ENCODE measurements around the gene FCMR.
"Not testable (repeated sequence)": the region's sequence is repeated elsewhere in the genome, so short reads cannot be mapped to it uniquely, and the experiment has no call there.

The FCMR gene

GRCh38 chr1:206924592-206925105 lies 2.9 kb upstream of the FCMR start:
- DNase-seq: no peak

DNA sequence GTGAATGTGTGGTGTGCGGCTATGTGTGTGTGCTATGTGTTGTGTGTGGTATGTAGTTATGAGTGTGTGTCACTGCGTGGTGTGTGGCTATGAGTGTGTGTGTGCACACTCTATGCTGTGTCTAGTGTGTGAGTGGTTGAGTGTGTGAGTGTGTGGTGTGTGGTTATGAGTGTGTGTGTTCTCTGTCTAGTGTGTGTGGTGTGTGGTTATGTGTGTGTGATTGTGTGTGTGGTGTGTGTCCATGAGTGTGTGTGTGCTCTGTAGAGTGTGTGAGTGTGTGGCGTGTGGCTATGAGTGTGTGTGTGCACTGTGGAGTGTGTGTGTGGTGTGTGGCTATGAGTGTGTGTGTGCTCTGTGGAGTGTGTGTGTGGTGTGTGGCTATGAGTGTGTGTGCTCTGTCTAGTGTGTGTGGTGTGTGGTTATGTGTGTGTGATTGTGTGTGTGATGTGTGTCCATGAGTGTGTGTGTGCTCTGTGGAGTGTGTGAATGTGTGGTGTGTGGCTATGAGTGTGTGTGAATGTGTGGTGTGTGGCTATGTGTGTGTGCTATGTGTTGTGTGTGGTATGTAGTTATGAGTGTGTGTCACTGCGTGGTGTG lies 2.3 kb upstream of the FCMR start:
- DNase-seq: not testable (repeated sequence)

GRCh38 chr1:206923009-206923960 lies 1.5 kb upstream of the FCMR start:
- no peak for DNase-seq

DNA sequence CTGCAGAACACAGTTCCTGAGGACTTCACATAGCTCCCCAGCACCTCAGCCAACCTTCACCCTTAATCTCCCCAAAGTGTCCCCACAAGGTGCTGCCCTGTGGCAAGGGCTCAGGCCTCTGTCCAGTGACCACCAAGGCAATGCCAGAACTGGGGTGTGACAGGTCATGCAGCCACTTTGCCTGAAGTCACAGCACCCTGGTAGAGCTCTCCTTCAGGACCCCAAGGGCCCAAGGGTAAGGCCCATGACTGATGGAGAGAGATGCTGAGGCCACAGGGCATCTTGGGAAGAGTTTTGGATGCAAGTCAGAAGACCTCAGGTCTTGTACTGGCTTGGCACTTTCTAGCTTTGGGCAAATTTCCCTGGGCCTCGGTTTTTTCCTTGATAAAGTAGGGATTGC lies 783 bp upstream of the FCMR start:
- DNase-seq: no peak

DNA sequence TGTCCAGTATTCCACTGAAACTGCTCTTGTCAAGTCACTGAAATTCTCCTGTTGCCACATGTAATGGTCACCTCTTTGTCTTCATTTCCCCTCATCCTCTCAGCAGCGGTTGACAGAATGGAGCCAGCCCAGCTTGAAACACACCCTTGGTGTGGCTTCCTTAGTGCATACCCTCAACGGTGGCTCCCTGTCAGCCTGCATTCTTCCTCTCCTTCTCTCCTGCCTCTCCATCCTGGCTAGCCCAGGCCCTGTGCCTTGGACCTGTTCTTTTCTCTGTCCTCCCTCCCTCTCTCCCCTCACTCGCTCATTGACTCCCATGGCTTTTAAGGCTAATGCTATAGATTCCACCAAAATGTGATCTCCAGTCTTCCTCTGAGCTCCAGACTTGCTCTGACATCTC lies 3.7 kb downstream of the FCMR start:
- DNase-seq: no peak

DNA sequence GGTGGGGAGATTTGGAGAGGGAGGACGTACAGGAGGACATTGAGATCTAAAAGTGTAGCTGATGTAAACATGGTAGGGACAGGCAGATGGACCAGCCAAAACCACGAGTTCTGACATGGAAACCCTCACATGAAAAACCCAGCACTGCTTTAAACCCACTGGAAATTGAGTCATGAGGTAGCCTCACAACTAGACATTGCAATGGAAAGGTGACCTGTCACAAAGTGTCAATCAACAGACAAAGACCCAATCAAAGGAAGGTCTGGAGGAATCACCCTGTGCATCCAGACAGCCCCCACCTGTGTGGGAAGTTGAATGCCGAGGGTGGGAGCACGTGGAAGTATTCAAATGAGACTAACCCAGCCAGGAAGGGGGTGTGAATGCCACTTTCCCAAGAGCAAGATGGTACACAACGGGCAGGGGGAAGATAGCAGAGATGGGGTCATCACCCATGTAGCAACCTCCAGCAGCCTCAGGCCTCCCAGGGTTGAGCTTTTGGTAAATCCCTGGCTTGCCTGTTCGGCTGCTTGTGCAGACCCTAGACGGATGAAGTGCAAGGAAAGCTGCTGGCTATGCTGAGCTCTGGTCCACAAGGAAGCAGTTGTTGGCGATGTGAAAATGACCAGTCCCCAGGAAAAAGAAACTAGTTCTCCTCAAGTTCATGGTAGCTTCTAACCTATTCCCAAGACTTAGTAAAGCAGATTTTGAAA lies 5.6 kb downstream of the FCMR start:
- DNase-seq: no peak

- DNase-seq: no peak
Observed at GRCh38 chr1:206915030-206915735, 6.6 kb downstream of the FCMR start.

GRCh38 chr1:206913766-206914537 lies 7.8 kb downstream of the FCMR start:
- no peak for DNase-seq

GRCh38 chr1:206912445-206913095 lies 9.2 kb downstream of the FCMR start:
- peak in 48 of 58 donors; percentile 2 to 71 (median 38) for DNase-seq

GRCh38 chr1:206911064-206911663 lies 10.6 kb downstream of the FCMR start:
- peak in 2 of 58 donors; percentile 8 to 19 for DNase-seq

DNA sequence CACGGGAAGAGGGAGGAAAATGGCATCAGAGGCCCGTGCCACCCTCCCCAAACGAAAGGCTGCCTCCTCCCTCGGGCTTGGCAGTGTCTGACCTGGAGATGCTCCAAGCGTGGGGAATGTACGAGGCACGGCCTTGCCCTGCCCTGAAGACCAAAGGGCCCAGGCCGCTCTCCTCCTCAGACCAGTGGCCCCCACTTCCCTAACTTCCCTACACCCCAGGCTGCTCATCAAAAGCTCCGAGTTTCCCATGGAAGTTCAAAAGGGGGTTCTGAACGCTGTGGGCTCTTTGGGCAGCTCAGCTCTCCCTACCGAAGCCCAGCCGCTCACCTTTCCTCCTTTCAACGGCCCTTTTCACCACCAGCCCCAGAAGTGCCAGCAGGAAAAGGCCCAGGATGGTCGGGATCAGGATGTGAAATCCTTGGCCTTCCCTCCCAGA lies 11.8 kb downstream of the FCMR start:
- no peak for DNase-seq

DNA sequence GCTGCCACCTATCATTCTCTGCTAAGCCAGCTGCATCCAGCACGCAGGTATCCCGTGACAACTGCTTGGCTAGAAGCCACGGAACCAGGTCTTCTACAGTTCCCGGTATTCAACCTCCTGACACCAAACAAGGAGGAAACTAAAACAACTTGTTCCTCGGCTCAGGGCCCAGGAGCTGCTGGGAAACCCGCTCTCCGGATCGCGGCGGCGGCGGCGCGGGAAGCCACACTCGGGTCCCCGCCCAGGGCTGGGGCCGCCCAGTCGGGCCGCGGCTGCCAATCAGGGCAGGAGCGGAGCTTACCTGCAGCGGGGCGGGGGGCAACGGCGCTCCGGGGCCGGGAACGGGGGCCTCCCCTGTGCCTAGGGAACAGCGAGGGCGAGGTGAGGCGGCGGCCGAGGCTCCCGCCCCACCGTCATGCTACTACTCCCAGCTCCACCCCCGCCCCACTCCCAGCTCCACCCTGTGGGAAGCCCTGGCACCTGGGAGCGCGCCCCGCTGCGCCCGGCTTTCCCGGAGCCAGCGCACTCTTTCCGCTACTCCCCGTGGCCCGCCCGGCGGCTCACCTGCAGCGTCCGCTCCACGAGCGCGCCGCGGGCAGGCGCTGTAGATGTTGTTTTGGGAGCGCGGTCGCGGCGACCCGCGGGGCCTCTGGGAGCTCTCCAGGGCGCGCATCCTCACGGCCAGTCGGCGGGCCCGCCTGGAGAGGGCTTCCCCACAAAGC lies 12.4 kb downstream of the FCMR start:
- DNase-seq: peak in 6 of 58 donors; percentile 4 to 47 (median 24)

DNA sequence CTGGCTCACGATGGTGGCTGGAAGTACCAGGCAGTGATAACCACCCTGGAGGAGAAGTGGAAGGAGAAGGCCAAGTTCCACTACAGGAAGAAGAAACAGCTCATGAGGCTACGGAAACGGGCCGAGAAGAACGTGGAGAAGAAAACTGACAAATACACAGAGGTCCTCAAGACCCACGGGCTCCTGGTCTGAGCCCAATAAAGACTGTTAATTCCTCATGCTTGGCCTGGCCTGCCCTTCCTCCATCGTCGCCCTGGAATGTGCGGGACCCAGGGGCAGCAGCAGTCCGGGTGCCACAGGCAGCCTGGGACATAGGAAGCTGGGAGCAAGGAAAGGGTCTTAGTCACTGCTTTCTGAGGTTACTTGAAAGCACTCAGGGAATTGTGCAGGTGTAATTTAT lies 13.7 kb downstream of the FCMR start:
- no peak for DNase-seq

DNA sequence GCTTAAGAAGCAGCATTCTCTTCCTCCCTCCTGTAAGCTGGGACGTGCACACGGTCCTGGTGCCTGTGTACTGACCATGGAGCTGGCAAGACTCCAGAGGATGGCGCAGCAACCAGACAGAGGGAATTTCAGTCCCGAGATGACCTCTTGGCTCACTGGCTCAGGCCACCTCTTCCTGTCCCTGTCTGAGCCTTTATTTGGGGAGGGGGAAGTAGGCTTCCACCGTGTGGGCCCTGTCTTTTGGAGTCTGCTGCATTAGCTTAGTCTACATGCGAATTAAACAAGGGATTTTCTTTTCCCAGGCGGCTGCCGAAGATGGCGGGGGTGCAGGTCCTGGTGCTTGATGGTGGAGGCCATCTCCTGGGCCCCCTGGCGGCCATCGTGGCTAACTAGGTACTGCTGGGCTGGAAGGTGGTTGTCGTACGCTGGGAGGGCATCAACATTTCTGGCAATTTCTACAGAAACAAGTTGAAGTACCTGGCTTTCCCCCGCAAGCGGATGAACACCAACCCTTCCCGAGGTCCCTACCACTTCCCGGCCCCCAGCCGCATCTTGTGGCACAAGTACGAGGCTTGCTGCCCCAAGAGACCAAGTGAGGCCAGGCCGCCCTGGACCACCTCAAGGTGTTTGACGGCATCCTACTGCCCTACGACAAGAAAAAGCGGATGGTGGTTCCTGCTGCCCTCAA lies 14.3 kb downstream of the FCMR start:
- DNase-seq: no peak

DNA sequence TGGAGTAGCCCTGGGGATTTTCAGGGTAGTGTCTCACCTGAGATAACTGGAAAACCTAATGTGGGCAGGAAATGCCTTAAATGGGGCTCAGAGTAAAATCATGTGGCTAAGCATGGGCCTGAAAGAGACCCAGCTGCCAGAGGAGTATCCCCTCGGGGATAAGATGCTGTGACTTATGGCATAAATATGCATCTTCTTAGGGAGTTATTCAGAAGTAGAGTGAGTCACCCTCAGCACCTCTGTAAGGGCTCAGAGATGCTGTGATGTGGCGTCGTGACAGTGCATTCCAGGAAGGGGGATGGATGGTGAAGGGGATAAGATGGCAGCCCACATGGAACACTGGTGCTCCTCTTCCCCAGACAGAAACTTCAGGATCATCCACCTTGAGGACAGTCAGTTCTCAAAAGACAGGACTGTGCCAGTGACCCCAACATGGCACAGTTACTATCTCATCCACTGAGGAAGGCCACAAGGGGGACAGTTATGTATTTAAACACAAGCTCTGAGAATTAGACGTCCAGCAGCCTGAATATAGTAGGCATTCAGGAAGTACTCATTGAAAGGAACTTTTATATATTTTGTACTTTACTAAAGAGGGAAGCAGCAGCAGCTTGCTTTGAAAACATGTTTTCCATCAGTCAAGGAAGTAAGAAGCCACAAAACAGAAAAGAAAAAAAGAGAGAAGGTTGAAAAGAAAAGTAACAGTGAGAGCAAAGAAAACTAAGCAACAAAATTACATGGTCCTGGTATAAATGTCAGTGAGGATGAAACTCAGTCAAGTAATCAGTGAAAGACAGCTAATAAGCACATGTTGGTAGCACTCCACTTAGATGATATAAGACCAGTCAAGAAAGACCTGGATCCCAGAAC lies 16.2 kb downstream of the FCMR start:
- DNase-seq: no peak

DNA sequence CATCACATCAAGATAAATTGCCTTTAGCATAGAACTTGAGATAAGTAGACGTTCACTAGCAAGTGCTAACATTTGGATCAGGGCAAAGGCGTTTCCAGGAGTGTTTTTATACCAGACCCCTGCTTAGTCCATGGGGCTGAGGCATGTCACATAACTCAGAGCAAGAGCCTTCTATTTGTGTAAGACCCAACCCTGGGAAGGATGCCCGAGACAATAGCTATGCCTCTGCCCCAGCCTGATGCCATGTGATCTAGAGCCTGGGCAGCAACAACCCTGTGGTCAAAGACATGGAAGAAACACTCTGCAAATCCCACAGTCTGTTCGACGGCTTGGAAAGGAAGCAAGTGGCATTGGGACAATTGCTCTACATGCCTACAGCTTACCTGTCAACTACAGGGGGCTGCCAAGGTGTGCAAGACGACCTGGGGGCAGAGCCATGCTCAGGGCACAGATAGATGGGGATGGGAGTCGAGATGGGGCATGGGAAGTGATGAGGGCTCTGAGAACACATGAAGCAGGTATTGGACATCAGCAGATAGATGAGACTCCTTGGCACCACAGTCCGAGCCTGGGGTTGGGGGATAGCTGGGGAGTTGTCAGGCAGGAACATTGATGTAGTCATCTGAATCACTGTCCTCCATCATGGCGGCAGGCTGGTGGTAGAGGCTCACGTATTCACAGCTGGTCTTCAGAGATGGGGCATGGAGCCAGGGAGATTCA lies 17.2 kb downstream of the FCMR start:
- DNase-seq: no peak
